IMR-90 (cell line): ENCODE data around the gene SUPT3H. TPM values are rescaled to one million over a fixed set of nuclear protein-coding genes. Genes with fewer than 3 reads are reported as not detected.

Source experiments
- ATAC-seq: fragments of 200-7000 bp; cut with Tn5 transposase; 2 replicates; pipeline ENCODE4 v1.9.1; 2020; ENCODE audit warnings: low read depth, mild to moderate bottlenecking, moderate library complexity
- BruUV-seq: library from RNA; stranded (reverse); fragments of 400-500 nt; replicated peaks from 2 replicates; lab custom pipeline; 2021; lab: Mats Ljungman, UMichigan
- CTCF ChIA-PET: fragments of 300-600 bp; formaldehyde crosslinking; extraction: SDS; loops from one replicate; lab custom pipeline; 2021; ENCODE audit warnings: antibody characterized with exemption; lab: Yijun Ruan, JAX
- POLR2A ChIA-PET: fragments of 300-600 bp; sonication (Branson Sonifier 250); formaldehyde crosslinking; loops from one replicate; lab custom pipeline; 2022; ENCODE audit warnings: antibody characterized with exemption; ENCODE audit not compliant: unreplicated experiment; lab: Charles Lee
- DNase-seq: peaks from one replicate; pipeline ENCODE4 v3.0.0; 2013
- H2AFZ ChIP-seq: replicated peaks from 2 replicates; pipeline ENCODE3; 2013; ENCODE audit warnings: low read length, mild to moderate bottlenecking; ENCODE audit not compliant: poor library complexity
- H2AK5ac ChIP-seq: 2 replicates; pipeline ENCODE4 v1.6.1; 2013; ENCODE audit warnings: low read depth, low read length, inconsistent platforms
- H2AK9ac ChIP-seq: replicated peaks from 2 replicates; pipeline ENCODE3; 2013; ENCODE audit warnings: mild to moderate bottlenecking, low read depth, low read length, moderate library complexity; ENCODE audit not compliant: poor library complexity
- H2BK120ac ChIP-seq: 2 replicates; pipeline ENCODE4 v1.6.1; 2013; ENCODE audit warnings: low read depth, low read length, inconsistent platforms
- H2BK15ac ChIP-seq: 3 replicates; pipeline ENCODE4 v1.6.1; 2013; ENCODE audit warnings: low read depth, low read length, inconsistent platforms
- H2BK20ac ChIP-seq: 2 replicates; pipeline ENCODE4 v1.6.1; 2013; ENCODE audit warnings: low read depth, mild to moderate bottlenecking, inconsistent platforms, low read length, moderate library complexity
- H2BK5ac ChIP-seq: 2 replicates; pipeline ENCODE4 v1.6.1; 2013; ENCODE audit warnings: mild to moderate bottlenecking, low read depth, low read length, inconsistent platforms; ENCODE audit not compliant: poor library complexity, severe bottlenecking
- H3K14ac ChIP-seq: replicated peaks from 2 replicates; pipeline ENCODE4 v1.6.1; 2013; ENCODE audit warnings: low read depth, low read length, inconsistent platforms
- H3K18ac ChIP-seq: 2 replicates; pipeline ENCODE4 v1.6.1; 2013; ENCODE audit warnings: low read depth, low read length, control low read depth
- H3K23ac ChIP-seq: 2 replicates; pipeline ENCODE4 v1.6.1; 2013; ENCODE audit warnings: low read depth, low read length, inconsistent platforms
- H3K27ac ChIP-seq: 2 replicates; pipeline ENCODE4 v1.5.1; 2013; ENCODE audit warnings: mild to moderate bottlenecking, control low read depth, low read length; ENCODE audit not compliant: insufficient read depth
- H3K27me3 ChIP-seq: 2 replicates; pipeline ENCODE4 v1.6.1; 2013; ENCODE audit warnings: low read length; ENCODE audit not compliant: control insufficient read depth, insufficient read depth
- H3K36me3 ChIP-seq: 2 replicates; pipeline ENCODE4 v1.6.1; 2013; ENCODE audit warnings: low read length, mixed read lengths; ENCODE audit not compliant: control insufficient read depth, insufficient read depth
- H3K4ac ChIP-seq: 2 replicates; pipeline ENCODE4 v1.6.1; 2013; ENCODE audit warnings: low read depth, low read length, inconsistent platforms
- H3K4me1 ChIP-seq: 2 replicates; pipeline ENCODE4 v1.6.1; 2013; ENCODE audit warnings: low read length, mixed read lengths; ENCODE audit not compliant: control insufficient read depth, insufficient read depth
- H3K4me2 ChIP-seq: 2 replicates; pipeline ENCODE4 v1.6.1; 2013; ENCODE audit warnings: low read depth, mild to moderate bottlenecking, control low read depth, low read length, moderate library complexity
- H3K4me3 ChIP-seq: 2 replicates; pipeline ENCODE4 v1.5.1; 2013; ENCODE audit warnings: low read depth, mild to moderate bottlenecking, control low read depth, low read length, moderate library complexity; ENCODE audit not compliant: insufficient read depth
- H3K56ac ChIP-seq: 2 replicates; pipeline ENCODE4 v1.6.1; 2013; ENCODE audit warnings: low read length, inconsistent platforms; ENCODE audit not compliant: insufficient read depth; ENCODE audit errors: extremely low read depth
- H3K79me1 ChIP-seq, 2 experiments: 2 replicates each; pipeline ENCODE4 v1.6.1; 2013; ENCODE audit warnings: low read length in 2 of 2, inconsistent platforms in 1 of 2, low read depth in 1 of 2
- H3K9ac ChIP-seq: 2 replicates; pipeline ENCODE4 v1.6.1; 2013; ENCODE audit warnings: low read depth, low read length, control low read depth
- H3K9me1 ChIP-seq: 2 replicates; pipeline ENCODE4 v1.6.1; 2013; ENCODE audit warnings: low read length, inconsistent platforms; ENCODE audit not compliant: insufficient read depth
- H3K9me3 ChIP-seq: 2 replicates; pipeline ENCODE4 v1.6.1; 2013; ENCODE audit warnings: low read length; ENCODE audit not compliant: control insufficient read depth, insufficient read depth
- H4K20me1 ChIP-seq: 2 replicates; pipeline ENCODE4 v1.6.1; 2013; ENCODE audit warnings: low read length, inconsistent platforms; ENCODE audit not compliant: insufficient read depth
- H4K5ac ChIP-seq: 2 replicates; pipeline ENCODE4 v1.6.1; 2013; ENCODE audit warnings: mild to moderate bottlenecking, low read depth, low read length, control low read depth
- H4K8ac ChIP-seq, 2 experiments: 2 replicates each; pipeline ENCODE4 v1.6.1; 2013; ENCODE audit warnings: low read depth in 2 of 2, low read length in 2 of 2, control low read depth in 1 of 2, inconsistent platforms in 1 of 2
- H4K91ac ChIP-seq: 2 replicates; pipeline ENCODE4 v1.6.1; 2013; ENCODE audit warnings: low read depth, low read length, inconsistent platforms; ENCODE audit not compliant: insufficient read depth
- BHLHE40 ChIP-seq: fragments of 150-350 bp; IDR thresholded peaks from 2 replicates; pipeline ENCODE4 v1.6.1; 2016; ENCODE audit warnings: mild to moderate bottlenecking, low read depth, low read length
- CEBPB ChIP-seq: IDR thresholded peaks from 2 replicates; pipeline ENCODE4 v1.6.1; 2012; ENCODE audit warnings: low read depth, low read length, improper control_type of control experiment
- CHD1 ChIP-seq: IDR thresholded peaks from 2 replicates; pipeline ENCODE4 v1.6.1; 2012; ENCODE audit warnings: low read depth, low read length, improper control_type of control experiment
- CTCF ChIP-seq: conservative IDR thresholded peaks from 2 replicates; pipeline ENCODE4 v1.5.1; 2012; ENCODE audit warnings: mild to moderate bottlenecking, low read depth, low read length, improper control_type of control experiment
- ELK1 ChIP-seq: fragments of 150-350 bp; IDR thresholded peaks from 2 replicates; pipeline ENCODE4 v1.6.1; 2016; ENCODE audit warnings: low read depth, mild to moderate bottlenecking, low read length, moderate library complexity, borderline replicate concordance
- FOS ChIP-seq: fragments of 150-350 bp; IDR thresholded peaks from 2 replicates; pipeline ENCODE4 v1.6.1; 2016; ENCODE audit warnings: low read depth, low read length
- MAFK ChIP-seq: IDR thresholded peaks from 2 replicates; pipeline ENCODE4 v1.6.1; 2012; ENCODE audit warnings: low read depth, low read length, improper control_type of control experiment
- MAZ ChIP-seq: IDR thresholded peaks from 2 replicates; pipeline ENCODE4 v1.6.1; 2012; ENCODE audit warnings: low read depth, mild to moderate bottlenecking, low read length, improper control_type of control experiment, moderate library complexity, borderline replicate concordance
- MXI1 ChIP-seq: IDR thresholded peaks from 2 replicates; pipeline ENCODE4 v1.6.1; 2012; ENCODE audit warnings: low read depth, mild to moderate bottlenecking, low read length, moderate library complexity, borderline replicate concordance
- NFE2L2 ChIP-seq: fragments of 150-350 bp; IDR thresholded peaks from 2 replicates; pipeline ENCODE4 v1.6.1; 2016; ENCODE audit warnings: low read depth, mild to moderate bottlenecking, low read length
- POLR2A ChIP-seq: IDR thresholded peaks from 2 replicates; pipeline ENCODE4 v1.6.1; 2012; ENCODE audit warnings: mild to moderate bottlenecking, low read depth, low read length
- RAD21 ChIP-seq: IDR thresholded peaks from 2 replicates; pipeline ENCODE4 v1.6.1; 2012; ENCODE audit warnings: low read length, improper control_type of control experiment
- RCOR1 ChIP-seq: IDR thresholded peaks from 2 replicates; pipeline ENCODE4 v1.6.1; 2012; ENCODE audit warnings: mild to moderate bottlenecking, low read length, improper control_type of control experiment; ENCODE audit not compliant: insufficient replicate concordance
- RFX5 ChIP-seq: IDR thresholded peaks from 2 replicates; pipeline ENCODE4 v1.8.0; 2012; ENCODE audit warnings: low read depth, mild to moderate bottlenecking, low read length, moderate library complexity
- SMC3 ChIP-seq: fragments of 150-350 bp; IDR thresholded peaks from 2 replicates; pipeline ENCODE4 v1.6.1; 2016; ENCODE audit warnings: low read depth, mild to moderate bottlenecking, antibody characterized with exemption, low read length, moderate library complexity
- USF2 ChIP-seq: fragments of 150-350 bp; IDR thresholded peaks from 2 replicates; pipeline ENCODE4 v1.6.1; 2017; ENCODE audit warnings: mild to moderate bottlenecking, antibody characterized with exemption, low read length, low read depth
- WGBS, 2 experiments: methylation state at CpG; one replicate each; pipeline versions ENCODE4 v1.1.5 to v1.1.7; 2013; ENCODE audit warnings: missing lambda C conversion rate in 2 of 2; ENCODE audit not compliant: insufficient read length in 1 of 2; ENCODE audit errors: extremely low coverage in 2 of 2; 5-methylcytosine and 5-hydroxymethylcytosine counted together
- dilution Hi-C: fragments of 300-500 bp; cut with HindIII; formaldehyde crosslinking; loops from one replicate; pipeline ENCODE4 v1.14.3; 2018; ENCODE audit warnings: low sequenced_read_pairs; ENCODE audit not compliant: unreplicated experiment
- in situ Hi-C: fragments of 300-500 bp; cut with MboI; formaldehyde crosslinking; loops from 3 replicates; pipeline ENCODE4 v1.14.3; 2019; ENCODE audit warnings: low sequenced_read_pairs, inconsistent platforms, mixed read lengths
- intact Hi-C: fragments of 100-400 bp; cut with micrococcal nuclease; formaldehyde crosslinking; loops from 2 replicates; pipeline ENCODE4 v1.10.0; 2022
- polyA plus RNA-seq, 3 experiments: library from polyadenylated mRNA; depleted of rRNA; stranded (reverse); fragments of >200 nt; gene quantifications; 2 replicates each; pipeline ENCODE4 v1.2.3, GENCODE V29; 2012; ENCODE audit warnings: low replicate concordance in 1 of 3
- total RNA-seq: library from RNA; depleted of rRNA; stranded (reverse); fragments of >200 nt; gene quantifications from 2 replicates; pipeline ENCODE4 v1.2.3, GENCODE V29; 2012

The SUPT3H gene
- total and polyA plus RNA-seq, 2 of the 4 experiments (the other 2 are of a cell fraction), result 4.5 to 5.0 TPM

- H3K9ac ChIP-seq, result no peak overlapping the region
- no peak for DNase-seq
- H4K91ac ChIP-seq, result no peak overlapping the region
- ATAC-seq, result no peak
- in situ Hi-C loops (no loop called here), intact Hi-C loops (no loop called here), dilution Hi-C loops (no loop called here)
- no peaks in the 10 kb centered on the region for H4K20me1 ChIP-seq
- no peak overlapping the region for H4K5ac ChIP-seq
- H3K4me1 ChIP-seq, result no peaks in the 10 kb centered on the region
- H2BK20ac ChIP-seq, result no peak overlapping the region
- H3K36me3 ChIP-seq, result no peaks in the 10 kb centered on the region
- H3K23ac ChIP-seq, result no peak overlapping the region
- H2BK120ac ChIP-seq, result no peak overlapping the region
- H3K9me3 ChIP-seq, result no peaks in the 10 kb centered on the region
- H3K4me3 ChIP-seq, result no peak overlapping the region
- H4K8ac ChIP-seq, result no peak overlapping the region
- H2AK5ac ChIP-seq, result no peak overlapping the region
- no peak overlapping the region for H3K56ac ChIP-seq
- no peak overlapping the region for H2BK15ac ChIP-seq
- no peak overlapping the region for H3K4ac ChIP-seq
- BruUV-seq, result no TSS peak
- H3K9me1 ChIP-seq, result no peaks in the 10 kb centered on the region
- no peak overlapping the region for H2BK5ac ChIP-seq
- no peak overlapping the region for H3K4me2 ChIP-seq
- CTCF ChIA-PET, result no interaction called here
- no peaks in the 10 kb centered on the region for H3K79me1 ChIP-seq
- no CpG with 5 or more reads among the region's 1 CpG for WGBS, 2 experiments
- no peak overlapping the region for H3K18ac ChIP-seq
- no peaks in the 10 kb centered on the region for H3K27me3 ChIP-seq
- H3K14ac ChIP-seq, result no peak overlapping the region
- no peak overlapping the region for H3K27ac ChIP-seq
- no peak overlapping the region for H2AK9ac ChIP-seq
- TF ChIP-seq MAFK, result no peak
- TF ChIP-seq MXI1, result no peak
- TF ChIP-seq USF2, result no peak
- TF ChIP-seq CEBPB, result no peak
- no peak for TF ChIP-seq CTCF
- no peak for TF ChIP-seq NFE2L2
- no peak for TF ChIP-seq BHLHE40
- no peak for TF ChIP-seq POLR2A
- TF ChIP-seq SMC3, result no peak
- no peak for TF ChIP-seq ELK1
- TF ChIP-seq FOS, result no peak
- TF ChIP-seq MAZ, result no peak
- TF ChIP-seq CHD1, result no peak
- no peak for TF ChIP-seq RCOR1
- TF ChIP-seq RAD21, result no peak
- TF ChIP-seq RFX5, result no peak
- H2AFZ ChIP-seq, result no peak overlapping the region
- POLR2A ChIA-PET, result no interaction called here
Observed at GRCh38 chr6:45047573-45047972, 330.2 kb downstream of the SUPT3H start.
